Osteoblast (primary cell): ENCODE data around the gene FAM163A. TPM values are rescaled to one million over a fixed set of nuclear protein-coding genes. Genes with fewer than 3 reads are reported as not detected.

Experiments used
- DNase-seq: peaks from one replicate; pipeline ENCODE4 v3.0.0; 2011; ENCODE audit warnings: low spot score, mixed read lengths; ENCODE audit not compliant: insufficient read length; ENCODE audit errors: missing footprints
- H2AFZ ChIP-seq: 2 replicates; pipeline ENCODE4 v1.6.0; 2011; ENCODE audit warnings: mild to moderate bottlenecking, low read length
- H3K27ac ChIP-seq: 2 replicates; pipeline ENCODE4 v1.5.1; 2011; ENCODE audit warnings: mild to moderate bottlenecking, low read depth, low read length, moderate library complexity
- H3K27me3 ChIP-seq: 2 replicates; pipeline ENCODE4 v1.6.0; 2012; ENCODE audit warnings: mild to moderate bottlenecking, control low read depth, inconsistent platforms, low read length, moderate library complexity; ENCODE audit not compliant: insufficient read depth
- H3K36me3 ChIP-seq: 2 replicates; pipeline ENCODE4 v1.5.1; 2011; ENCODE audit warnings: mild to moderate bottlenecking, low read length, control low read depth, moderate library complexity; ENCODE audit not compliant: insufficient read depth
- H3K4me1 ChIP-seq: 2 replicates; pipeline ENCODE4 v1.5.1; 2011; ENCODE audit warnings: mild to moderate bottlenecking, low read length, control low read depth, moderate library complexity; ENCODE audit not compliant: insufficient read depth
- H3K4me2 ChIP-seq: 2 replicates; pipeline ENCODE4 v1.6.0; 2011; ENCODE audit warnings: mild to moderate bottlenecking, low read length; ENCODE audit not compliant: insufficient read depth
- H3K4me3 ChIP-seq: fragments of 200-600 bp; sonication (generic); 3 replicates; pipeline ENCODE4 v1.5.1; 2012; ENCODE audit warnings: mild to moderate bottlenecking, low read length, inconsistent platforms; ENCODE audit not compliant: insufficient read depth
- H3K79me2 ChIP-seq: 2 replicates; pipeline ENCODE4 v1.6.0; 2012; ENCODE audit warnings: mild to moderate bottlenecking, low read length, control low read depth, inconsistent platforms; ENCODE audit not compliant: insufficient read depth
- H3K9me3 ChIP-seq: 2 replicates; pipeline ENCODE4 v1.5.1; 2011; ENCODE audit warnings: low read depth, low read length, control low read depth
- H4K20me1 ChIP-seq: 2 replicates; pipeline ENCODE4 v1.6.0; 2012; ENCODE audit warnings: mild to moderate bottlenecking, low read length, control low read depth; ENCODE audit not compliant: insufficient read depth
- CTCF ChIP-seq: IDR thresholded peaks from 2 replicates; pipeline ENCODE4 v1.5.1; 2011; ENCODE audit warnings: mild to moderate bottlenecking, low read depth, low read length, moderate library complexity; ENCODE audit errors: extremely low read depth
- total RNA-seq: library from RNA; depleted of rRNA; stranded (reverse); fragments of >200 nt; gene quantifications from 2 replicates; pipeline ENCODE4 v1.2.3, GENCODE V29; 2012

FAM163A gene
- total RNA-seq, 1 donor, result not detected

GRCh38 chr1:179809506-179810366 is 66.6 kb downstream of the FAM163A start:
- DNase-seq, result peak; percentile 93
- Histone ChIP-seq H3K4me1 (peaks cover 22% of the 10 kb centered on the region), H3K27ac (no peak overlapping the region), H3K36me3 (no peaks in the 10 kb centered on the region), H3K9me3 (no peaks in the 10 kb centered on the region), H2AFZ (no peak overlapping the region), H4K20me1 (peaks cover 2% of the 10 kb centered on the region), H3K79me2 (no peaks in the 10 kb centered on the region), H3K4me2 (no peak overlapping the region), H3K4me3 (no peak overlapping the region), H3K27me3 (peaks cover 49% of the 10 kb centered on the region)
- peak; percentile 96 for TF ChIP-seq CTCF

GRCh38 chr1:179810367-179810715 is 67.2 kb downstream of the FAM163A start:
- Histone ChIP-seq H3K9me3 (no peaks in the 10 kb centered on the region), H3K27me3 (peaks cover 49% of the 10 kb centered on the region), H4K20me1 (peaks cover 2% of the 10 kb centered on the region), H3K79me2 (no peaks in the 10 kb centered on the region), H2AFZ (no peak overlapping the region), H3K36me3 (no peaks in the 10 kb centered on the region), H3K4me2 (no peak overlapping the region), H3K27ac (no peak overlapping the region), H3K4me3 (no peak overlapping the region), H3K4me1 (peaks cover 27% of the 10 kb centered on the region)
- DNase-seq, result no peak
- no peak for TF ChIP-seq CTCF

GRCh38 chr1:179812501-179813292 is 69.6 kb downstream of the FAM163A start:
- Histone ChIP-seq H4K20me1 (peaks cover 2% of the 10 kb centered on the region), H3K27ac (no peak overlapping the region), H2AFZ (no peak overlapping the region), H3K79me2 (no peaks in the 10 kb centered on the region), H3K4me3 (no peak overlapping the region), H3K27me3 (peaks cover 56% of the 10 kb centered on the region), H3K9me3 (no peaks in the 10 kb centered on the region), H3K4me1 (peaks cover 34% of the 10 kb centered on the region), H3K36me3 (no peaks in the 10 kb centered on the region), H3K4me2 (no peak overlapping the region)
- no peak for TF ChIP-seq CTCF
- DNase-seq, result peak; percentile 54
